K562 (cell line): Measurements from ENCODE around the gene ARL16. TPM values are rescaled to one million over a fixed set of nuclear protein-coding genes. Genes with fewer than 3 reads are reported as not detected.
A peak's percentile ranks its signal among the peaks of the same experiment; 100 is the strongest.

ENCODE experiments used
- SAP30 ChIP-seq: fragments of 200-600 bp; sonication (generic); IDR thresholded peaks from 2 replicates; pipeline ENCODE4 v1.6.1; 2012; ENCODE audit warnings: borderline replicate concordance, low read depth, mild to moderate bottlenecking, moderate library complexity, low read length, control low read depth, inconsistent platforms; ENCODE audit not compliant: insufficient read depth, poor library complexity, severe bottlenecking
- TAL1 ChIP-seq: fragments of 450-650 bp; IDR thresholded peaks from 2 replicates; pipeline ENCODE4 v1.6.1; 2016; ENCODE audit warnings: mild to moderate bottlenecking
- polyA plus RNA-seq, 8 experiments: library from polyadenylated mRNA; depleted of rRNA in 4 of 8; stranded (reverse) in 5 of 8; unstranded in 3 of 8; fragments of >200 nt; fragmentation: Nextera tagmentation in 2 of 8; fragmentation: Illumina TruSeq in 1 of 8; extraction: Ambion mirVana in 2 of 8; extraction: Trizol in 1 of 8; gene quantifications; 2 replicates each; pipeline versions ENCODE4 v1.2.1 to v1.2.3, GENCODE V29; 2011 to 2014; ENCODE audit warnings: inconsistent platforms in 1 of 8, missing spikeins in 1 of 8
- total RNA-seq, 7 experiments: library from RNA; depleted of rRNA in 6 of 7; stranded (reverse); fragments of >200 nt in 6 of 7; fragmentation: Illumina TruSeq in 2 of 7; extraction: Trizol in 2 of 7; gene quantifications; 2 replicates each; pipeline versions ENCODE4 v1.2.1 to v1.2.3, GENCODE V29; 2011 to 2021; ENCODE audit warnings: low replicate concordance in 1 of 7
- TF ChIP-seq, protein P1 (sequence below), 3 experiments: fragments of 200-800 bp in 1 of 3; sonication (Bioruptor generic) in 1 of 3; sonication (generic) in 1 of 3; formaldehyde crosslinking in 1 of 3; IDR thresholded peaks; 2 replicates each; pipeline versions ENCODE4 v1.6.1 to v1.8.0; 2016 to 2022; ENCODE audit warnings: mild to moderate bottlenecking in 2 of 3, missing compliant biosample characterization in 2 of 3, missing genetic modification characterization in 2 of 3, missing genetic modification reagents in 1 of 3
- TF ChIP-seq, protein P2 (sequence below), 2 experiments: fragments of 200-800 bp in 1 of 2; sonication (Bioruptor generic) in 1 of 2; sonication (generic) in 1 of 2; formaldehyde crosslinking in 1 of 2; IDR thresholded peaks in 1 of 2; conservative IDR thresholded peaks in 1 of 2; 2 replicates each; pipeline versions ENCODE4 v1.5.0 to v1.6.1; 2016 to 2020; ENCODE audit warnings: missing compliant biosample characterization in 1 of 2, missing genetic modification characterization in 1 of 2, missing genetic modification reagents in 1 of 2

ARL16 gene
- total and polyA plus RNA-seq, 9 of the 15 experiments (the other 6 are each of a cell fraction or from before 2014, with no cell fraction given) = 5.4 to 32.4 (median 22.6) TPM

DNA sequence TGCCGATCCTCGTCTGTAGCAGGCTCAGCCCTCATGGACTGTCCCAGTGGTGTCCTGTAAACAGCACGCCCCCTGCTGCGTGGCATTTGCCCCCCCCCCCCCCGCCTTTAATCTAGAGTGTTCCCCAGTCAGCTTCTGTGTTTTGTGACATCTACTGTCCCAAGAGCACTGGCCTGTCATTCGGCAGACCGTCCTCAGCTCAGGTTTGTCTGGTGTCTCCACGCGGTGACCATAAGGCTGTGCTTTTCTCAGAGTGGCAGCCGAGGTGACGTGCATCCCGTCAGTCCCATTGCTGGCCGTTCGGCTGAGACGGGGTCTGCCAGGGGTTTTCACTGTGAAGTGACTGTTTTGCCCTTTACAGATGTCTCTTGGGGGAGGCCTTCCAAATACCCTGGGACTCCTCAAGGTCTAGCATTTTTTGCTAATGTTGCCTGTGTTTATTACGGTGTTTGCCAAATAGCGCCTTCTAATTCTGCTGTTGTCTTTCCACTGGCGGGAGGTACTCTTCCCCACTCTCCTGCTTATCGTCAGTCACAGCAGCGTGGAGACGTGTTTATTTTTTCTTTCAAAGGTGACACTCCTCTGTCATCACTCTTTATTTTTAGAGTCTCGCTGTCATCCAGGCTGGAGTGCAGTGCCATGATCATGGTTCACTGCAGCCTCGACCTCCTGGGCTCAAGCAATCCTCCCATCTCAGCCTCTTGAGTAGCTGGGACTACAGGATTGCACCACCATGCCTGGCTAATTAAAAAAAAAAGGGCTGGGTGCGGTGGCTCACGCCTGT is 13.9 kb upstream of the ARL16 start (continued):
- TF ChIP-seq, protein P1, sequence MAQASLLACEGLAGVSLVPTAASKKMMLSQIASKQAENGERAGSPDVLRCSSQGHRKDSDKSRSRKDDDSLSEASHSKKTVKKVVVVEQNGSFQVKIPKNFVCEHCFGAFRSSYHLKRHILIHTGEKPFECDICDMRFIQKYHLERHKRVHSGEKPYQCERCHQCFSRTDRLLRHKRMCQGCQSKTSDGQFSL (CRISPR knock-in tag; IDR thresholded peaks at IDR 0.05) = peak; percentile 62; the same call in 1 of the 2 replicates
- TF ChIP-seq, protein P1 (tag; IDR thresholded peaks at IDR 0.05) = no peak
- TF ChIP-seq, protein P2, sequence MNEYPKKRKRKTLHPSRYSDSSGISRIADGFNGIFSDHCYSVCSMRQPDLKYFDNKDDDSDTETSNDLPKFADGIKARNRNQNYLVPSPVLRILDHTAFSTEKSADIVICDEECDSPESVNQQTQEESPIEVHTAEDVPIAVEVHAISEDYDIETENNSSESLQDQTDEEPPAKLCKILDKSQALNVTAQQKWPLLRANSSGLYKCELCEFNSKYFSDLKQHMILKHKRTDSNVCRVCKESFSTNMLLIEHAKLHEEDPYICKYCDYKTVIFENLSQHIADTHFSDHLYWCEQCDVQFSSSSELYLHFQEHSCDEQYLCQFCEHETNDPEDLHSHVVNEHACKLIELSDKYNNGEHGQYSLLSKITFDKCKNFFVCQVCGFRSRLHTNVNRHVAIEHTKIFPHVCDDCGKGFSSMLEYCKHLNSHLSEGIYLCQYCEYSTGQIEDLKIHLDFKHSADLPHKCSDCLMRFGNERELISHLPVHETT (CRISPR knock-in tag; conservative IDR thresholded peaks at IDR 0.05 in 1 of 2, IDR thresholded peaks at IDR 0.05 in 1 of 2) = no peak
- TF ChIP-seq SAP30 (no peak), TAL1 (no peak)
